ENCODE measurements around the gene EFHD2.
A peak's percentile ranks its signal among the peaks of the same experiment; 100 is the strongest.
"Not testable (repeated sequence)": the region's sequence is repeated elsewhere in the genome, so short reads cannot be mapped to it uniquely, and the experiment has no call there.

EFHD2 gene

GRCh38 chr1:15457585-15457984, 47.9 kb downstream of the EFHD2 start:
- DNase-seq, result peak; percentile 27

- not testable (repeated sequence) for DNase-seq
Observed at GRCh38 chr1:15458388-15458787, 48.7 kb downstream of the EFHD2 start.

DNA sequence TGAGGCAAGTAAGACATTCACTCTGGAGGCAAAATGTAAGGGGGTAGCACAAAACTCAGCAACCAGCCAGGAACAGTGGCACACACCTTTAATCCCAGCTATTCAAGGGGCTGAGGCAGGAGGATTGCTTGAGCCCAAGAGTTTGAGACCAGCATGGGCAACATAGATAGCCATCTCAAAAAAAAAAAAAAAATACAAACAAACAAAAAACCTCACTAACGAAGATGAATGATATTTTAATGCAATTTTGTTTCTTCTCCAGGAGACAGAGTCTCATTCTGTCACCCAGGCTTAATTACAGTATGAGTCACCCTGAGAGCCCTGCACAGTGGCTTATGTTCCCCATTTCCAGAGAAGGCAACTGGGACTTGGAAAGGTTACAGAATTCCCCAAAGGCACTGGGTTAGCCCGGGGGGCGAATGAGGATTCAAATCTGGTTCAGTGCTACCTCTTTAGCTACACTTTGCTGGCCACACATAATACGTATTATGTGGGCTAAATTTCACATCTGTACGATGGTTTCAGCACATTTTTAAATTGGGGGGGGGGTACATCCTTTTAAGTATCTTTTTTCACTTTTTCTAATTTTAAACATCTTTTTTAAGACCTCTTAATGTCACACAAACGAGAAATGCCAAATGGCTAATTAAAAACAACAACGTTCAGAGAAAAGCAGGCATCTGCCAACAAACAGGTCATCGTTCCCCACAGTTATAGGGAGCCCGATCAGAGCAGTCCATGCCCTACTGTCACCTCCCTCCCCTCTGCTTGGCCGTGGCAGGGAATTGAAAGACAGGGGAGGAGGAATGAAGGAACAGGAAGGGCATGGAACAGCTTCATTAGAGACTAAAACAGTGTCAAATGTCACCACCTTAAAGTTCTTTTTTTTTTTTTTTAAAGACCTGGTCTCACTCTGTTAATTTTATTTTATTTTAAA, 50.4 kb downstream of the EFHD2 start:
- DNase-seq, result peak; percentile 43

GRCh38 chr1:15460708-15461095, 51.0 kb downstream of the EFHD2 start:
- DNase-seq, result no peak

DNA sequence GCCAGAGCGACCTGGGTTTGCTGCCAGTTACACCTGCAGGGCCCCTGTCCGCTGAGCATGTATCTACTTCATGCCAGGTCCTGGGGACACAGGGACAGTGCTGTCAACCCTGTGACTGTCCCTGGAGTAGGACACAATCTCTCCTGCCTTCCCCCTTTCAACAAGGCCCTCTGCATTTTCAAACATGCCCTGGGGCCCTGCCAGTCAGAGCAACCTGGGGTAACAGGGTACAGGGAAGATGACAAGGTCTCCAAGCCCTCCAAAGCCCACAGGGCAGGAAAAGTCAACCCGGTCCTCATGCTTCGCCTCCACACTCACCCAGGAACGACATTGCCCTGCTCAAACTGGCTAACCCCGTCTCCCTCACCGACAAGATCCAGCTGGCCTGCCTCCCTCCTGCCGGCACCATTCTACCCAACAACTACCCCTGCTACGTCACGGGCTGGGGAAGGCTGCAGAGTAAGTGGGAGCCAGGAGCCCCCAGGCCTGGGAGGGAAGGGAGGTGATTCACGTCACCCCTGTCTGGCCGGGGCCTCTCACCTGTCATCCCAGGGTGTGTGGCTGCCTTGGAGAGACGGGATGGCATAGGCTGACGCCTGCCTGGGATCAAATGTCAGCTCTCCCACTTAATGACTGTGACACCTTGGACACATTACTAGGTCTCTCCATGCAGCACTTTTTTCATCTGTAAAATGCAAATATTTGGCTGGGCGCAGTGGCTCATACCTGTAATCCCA, 53.5 kb downstream of the EFHD2 start:
- DNase-seq, result not testable (repeated sequence)

DNA sequence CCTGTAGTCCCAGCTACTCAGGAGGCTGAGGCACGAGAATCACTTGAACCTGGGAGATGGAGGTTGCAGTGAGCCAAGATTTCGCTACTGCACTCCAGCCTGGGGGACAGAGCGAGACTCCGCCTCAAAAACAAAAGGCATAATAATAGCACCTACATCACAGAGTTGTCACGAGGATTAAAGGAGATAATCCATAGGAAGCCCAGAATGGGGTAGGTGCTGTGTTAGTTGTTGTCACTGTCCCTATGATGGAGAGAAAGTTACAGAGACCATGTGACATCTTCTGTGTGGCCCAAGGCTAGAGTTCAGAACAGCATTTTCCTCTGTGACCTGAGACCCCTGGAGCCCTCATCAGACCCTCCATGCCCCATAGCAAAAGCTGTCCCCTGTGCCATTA, 54.2 kb downstream of the EFHD2 start:
- peak; percentile 64 for DNase-seq

- DNase-seq, result peak; percentile 27
Observed at GRCh38 chr1:15465674-15466073, 56.0 kb downstream of the EFHD2 start.

DNA sequence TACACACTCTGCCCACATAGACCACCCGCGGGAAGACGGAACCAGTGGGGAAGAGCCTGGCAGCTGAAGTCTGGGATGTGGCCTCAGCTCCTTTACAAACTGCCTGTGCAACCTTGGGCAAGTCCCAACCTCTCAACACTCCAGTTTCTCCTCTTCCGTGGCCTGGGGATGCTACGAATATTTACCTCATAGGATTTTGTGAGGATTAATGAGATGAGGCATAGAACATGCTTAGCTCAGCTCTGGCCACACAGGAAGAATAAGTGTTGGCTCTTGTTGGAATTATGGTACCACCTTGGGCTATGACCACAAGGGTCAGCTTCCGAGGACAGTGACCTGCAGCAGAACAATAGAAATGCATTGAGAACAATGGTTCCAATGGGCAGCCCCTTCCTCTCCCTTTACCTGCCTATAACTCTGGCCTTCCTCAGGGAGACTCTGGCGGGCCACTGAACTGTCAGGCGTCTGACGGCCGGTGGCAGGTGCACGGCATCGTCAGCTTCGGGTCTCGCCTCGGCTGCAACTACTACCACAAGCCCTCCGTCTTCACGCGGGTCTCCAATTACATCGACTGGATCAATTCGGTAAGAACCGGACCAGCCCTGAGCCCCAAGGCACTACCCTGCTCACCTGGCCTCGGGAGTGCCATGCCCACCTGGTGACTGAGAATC, 57.4 kb downstream of the EFHD2 start:
- not testable (repeated sequence) for DNase-seq

- DNase-seq, result no peak
Observed at GRCh38 chr1:15468145-15468544, 58.5 kb downstream of the EFHD2 start.

DNA sequence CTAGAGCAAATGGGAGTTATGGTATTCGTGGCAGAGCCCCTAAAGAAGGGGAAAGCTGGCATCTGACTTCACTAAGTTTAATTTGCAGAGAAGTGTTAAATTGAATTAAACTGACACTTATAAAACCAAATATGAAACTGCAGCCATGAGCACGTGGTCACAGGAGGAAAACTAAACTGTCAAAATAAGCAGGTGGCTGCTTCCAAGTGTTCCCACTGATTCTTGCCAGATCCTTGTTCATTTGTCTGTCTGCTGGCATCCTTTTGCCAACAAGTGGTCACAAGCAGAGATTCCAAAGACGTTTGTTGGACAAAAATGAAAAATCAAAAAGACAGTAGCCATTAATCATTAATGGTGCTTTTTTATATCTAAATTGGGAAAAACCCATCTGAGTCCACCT, 59.7 kb downstream of the EFHD2 start:
- DNase-seq, result no peak

GRCh38 chr1:15469821-15470448, 60.2 kb downstream of the EFHD2 start:
- DNase-seq, result peak; percentile 58

DNA sequence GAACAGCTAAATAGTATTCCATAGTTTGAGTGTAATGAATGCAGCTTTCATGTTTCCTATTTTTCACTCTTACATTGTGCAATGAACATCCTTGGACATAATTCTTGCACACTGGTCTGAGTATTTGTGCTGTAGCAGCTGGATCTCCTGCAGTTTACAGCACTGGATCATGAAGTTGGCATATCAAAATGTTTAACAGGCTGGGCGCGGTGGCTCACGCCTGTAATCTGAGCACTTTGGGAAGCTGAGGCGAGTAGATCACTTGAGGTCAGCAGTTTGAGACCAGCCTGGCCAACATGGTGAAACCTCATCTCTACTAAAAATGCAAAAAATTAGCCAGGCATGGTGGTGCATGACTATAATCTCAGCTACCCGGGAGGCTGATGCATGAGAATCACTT, 61.4 kb downstream of the EFHD2 start:
- DNase-seq, result not testable (repeated sequence)

GRCh38 chr1:15471723-15472122, 62.0 kb downstream of the EFHD2 start:
- DNase-seq, result not testable (repeated sequence)

- DNase-seq, result no peak
Observed at GRCh38 chr1:15472587-15472986, 62.9 kb downstream of the EFHD2 start.

DNA sequence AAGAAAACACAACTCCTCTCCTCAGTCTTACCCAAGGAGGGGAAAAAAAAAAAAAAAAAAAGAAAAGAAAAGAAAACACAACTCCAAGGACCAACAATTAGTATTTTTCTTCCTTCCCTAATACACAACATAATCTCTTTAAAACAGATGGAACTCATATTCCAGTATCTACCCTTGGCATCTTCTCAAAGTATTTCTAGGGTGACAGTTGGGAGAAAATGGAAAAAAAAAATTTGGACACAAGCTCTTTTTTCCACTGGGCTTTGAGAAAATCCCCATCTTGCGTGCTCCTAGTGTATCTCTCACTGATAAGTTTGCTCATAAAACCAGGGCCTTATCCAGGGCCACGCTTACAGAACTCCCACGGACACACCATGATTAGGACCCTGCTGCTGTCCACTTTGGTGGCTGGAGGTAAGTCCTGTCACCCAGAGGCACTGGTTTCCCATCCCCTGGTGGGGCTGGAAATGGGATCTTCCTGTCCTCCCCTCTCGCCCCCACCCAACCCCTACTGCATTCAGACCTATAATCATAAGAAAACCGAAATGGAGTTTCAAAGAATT, 66.1 kb downstream of the EFHD2 start, which contains the start of gene CELA2B:
TSS of gene CELA2B (plus strand) at position 353 of the 563 bp plus-strand sequence. CDS start at position 375, 22 bp downstream.
- DNase-seq, result no peak

DNA sequence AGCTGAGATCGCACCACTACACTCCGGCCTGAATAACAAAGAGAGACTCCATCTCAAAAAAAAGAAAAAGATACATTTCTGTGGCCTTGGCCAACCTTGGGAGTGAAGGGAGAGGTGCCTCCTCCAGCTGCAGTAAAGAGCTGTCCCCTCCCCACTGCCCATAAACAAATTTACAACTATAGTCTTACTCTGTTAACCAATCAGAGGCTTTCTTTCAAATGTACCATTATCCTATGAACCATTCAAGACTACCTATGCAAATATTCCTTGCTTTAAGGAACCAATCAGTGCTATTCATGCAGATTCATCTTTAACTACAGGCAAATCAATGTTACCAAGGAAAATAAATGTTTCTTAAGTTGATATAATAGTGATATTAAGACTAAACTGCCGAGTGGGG, 67.2 kb downstream of the EFHD2 start:
- no peak for DNase-seq

DNA sequence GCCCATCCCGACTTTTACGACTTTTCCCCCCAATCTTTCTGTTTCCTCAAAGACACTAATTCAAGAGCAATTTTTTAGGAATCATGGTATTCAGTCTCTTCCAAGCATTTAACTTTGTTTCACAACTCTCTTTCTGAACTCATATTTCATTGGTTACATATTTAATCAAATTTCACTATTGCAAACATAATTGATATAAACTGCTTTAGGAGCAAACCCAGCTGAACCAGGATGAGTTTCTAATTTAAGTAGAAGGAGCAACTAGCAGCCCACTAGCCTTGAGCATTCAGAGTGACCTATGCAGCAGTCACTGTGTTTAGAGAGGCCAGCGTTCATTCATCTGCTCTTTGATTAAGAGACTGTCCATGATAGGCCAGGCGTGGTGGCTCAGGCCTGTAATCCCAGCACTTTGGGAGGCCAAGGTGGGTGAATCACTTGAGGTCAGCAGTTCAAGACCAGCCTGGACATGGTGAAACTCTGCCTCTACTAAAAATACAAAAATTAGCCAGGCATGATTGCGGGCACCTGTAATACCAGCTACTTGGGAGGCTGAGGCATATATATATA, 68.0 kb downstream of the EFHD2 start:
- DNase-seq, result no peak
